NK-92 (cell line): ENCODE data around the gene PHTF2.

Experiments used
- DNase-seq: peaks from one replicate; lab custom pipeline; 2025; ENCODE audit not compliant: unreplicated experiment; lab: John Stamatoyannopoulos, UW

PHTF2 gene

GRCh38 chr7:77918676-77919075 is 120.1 kb downstream of the PHTF2 start:
- DNase-seq: no peak

DNA sequence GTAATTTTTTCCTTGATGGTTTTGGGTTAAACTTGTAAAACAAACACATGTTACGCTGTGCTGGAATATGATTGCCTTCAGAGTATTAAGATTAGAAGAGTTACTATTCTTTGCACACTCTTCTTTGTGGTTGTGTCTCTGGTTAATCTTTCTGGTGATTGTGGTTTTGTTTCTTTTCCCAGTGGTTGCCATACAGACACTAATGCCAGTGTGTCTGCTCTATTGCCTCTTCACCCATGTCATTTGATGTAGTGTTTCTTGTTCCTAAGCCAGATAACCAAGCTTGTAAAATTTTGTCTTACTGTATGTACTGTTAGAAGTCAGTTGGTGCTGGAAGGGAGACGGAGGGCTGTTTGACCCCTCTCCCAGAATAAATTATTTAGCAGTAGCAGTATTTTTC is 124.8 kb downstream of the PHTF2 start:
- DNase-seq: no peak

DNA sequence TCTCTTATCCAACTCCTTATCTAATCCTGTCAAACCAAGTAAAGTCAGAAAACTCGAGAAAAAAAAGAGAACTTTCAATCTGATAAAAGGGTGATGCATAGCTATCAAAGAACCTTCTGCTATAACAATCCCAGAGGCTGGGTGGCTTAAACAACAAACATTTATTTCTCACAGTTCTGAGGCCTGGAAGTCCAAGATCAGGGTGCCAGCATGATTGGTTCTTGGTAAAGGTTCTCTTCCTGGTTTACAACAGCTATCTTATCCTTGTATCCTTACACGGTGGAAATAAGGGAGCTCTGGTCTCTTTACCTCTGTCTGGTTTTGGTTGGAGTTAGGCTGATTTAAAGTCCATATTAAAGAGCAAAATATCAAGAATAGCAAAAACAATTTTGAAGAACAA is 131.9 kb downstream of the PHTF2 start:
- DNase-seq: no peak

- DNase-seq: no peak
These were observed 133.3 kb downstream of the PHTF2 start for GRCh38 chr7:77931841-77932240.

GRCh38 chr7:77933394-77933793 is 134.8 kb downstream of the PHTF2 start:
- no peak for DNase-seq

- no peak for DNase-seq
These were observed 137.2 kb downstream of the PHTF2 start for GRCh38 chr7:77935652-77936348.

- DNase-seq: no peak
These were observed 142.1 kb downstream of the PHTF2 start for GRCh38 chr7:77940647-77941046.

DNA sequence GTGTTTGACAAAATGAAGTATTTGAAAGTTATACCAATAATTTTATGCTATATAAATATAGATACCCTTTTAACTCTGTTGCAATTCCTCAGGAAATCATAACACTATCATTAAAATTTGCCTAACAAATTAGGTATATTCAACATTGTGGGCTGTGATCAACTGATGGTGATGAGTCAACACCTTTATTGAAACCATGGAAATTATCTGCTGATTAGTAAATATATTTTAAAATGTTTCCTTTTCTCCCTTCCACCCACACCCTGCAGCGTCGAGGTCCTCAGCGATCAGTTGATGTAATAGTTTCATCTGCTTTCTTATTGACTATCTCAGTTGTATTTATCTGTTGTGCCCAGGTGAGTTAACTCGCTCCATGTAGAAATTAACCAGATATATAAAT is 143.9 kb downstream of the PHTF2 start:
- no peak for DNase-seq

DNA sequence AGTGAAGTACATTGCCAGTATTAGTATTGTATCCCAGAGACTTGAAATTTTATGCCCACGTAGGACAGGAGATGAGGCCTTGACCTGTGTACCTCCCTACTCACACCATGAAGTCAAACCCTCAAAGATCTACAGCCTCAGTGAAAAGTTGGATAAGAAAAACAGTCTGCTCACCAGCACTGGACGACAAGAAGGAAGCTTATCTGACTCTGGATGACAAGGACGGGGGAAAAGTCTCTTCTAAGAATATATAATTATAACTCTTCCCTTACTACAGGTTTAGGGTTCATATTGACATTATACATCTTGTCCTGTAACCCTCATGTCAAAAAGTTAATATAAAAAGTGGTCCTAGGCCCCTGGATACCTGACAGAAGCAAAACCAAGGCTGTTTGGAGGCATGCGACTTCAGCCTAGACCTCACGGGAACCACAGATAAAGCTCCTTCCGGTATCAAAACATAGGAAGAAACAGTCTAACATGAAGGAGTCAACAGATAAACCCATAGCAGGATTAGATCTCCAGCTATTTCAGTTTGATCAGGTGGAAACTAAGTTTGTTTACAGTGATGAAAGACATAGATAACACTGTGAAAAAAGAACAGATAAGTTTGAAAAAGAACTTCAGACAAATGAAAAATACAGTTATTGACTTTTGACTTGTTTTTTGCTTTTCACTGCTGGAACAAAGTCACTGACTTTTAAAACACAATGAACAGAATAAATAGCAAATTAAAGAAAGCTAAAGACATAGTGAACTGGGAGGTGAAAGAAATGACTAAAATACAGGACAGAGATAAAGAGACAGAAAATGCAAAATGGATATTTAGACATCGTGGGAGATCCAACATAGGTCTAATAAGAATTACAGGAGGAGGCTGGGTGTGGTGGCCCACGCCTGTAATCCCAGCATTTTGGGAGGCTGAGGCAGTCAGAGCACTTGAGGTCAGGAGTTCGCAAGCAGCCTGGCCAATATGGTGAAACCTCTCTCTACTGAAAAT is 145.9 kb downstream of the PHTF2 start:
- DNase-seq: no peak

- no peak for DNase-seq
These were observed 152.0 kb downstream of the PHTF2 start for GRCh38 chr7:77950548-77950947.

- DNase-seq: no peak
These were observed 156.4 kb downstream of the PHTF2 start for GRCh38 chr7:77954773-77955555.

- no peak for DNase-seq
These were observed 159.9 kb downstream of the PHTF2 start for GRCh38 chr7:77958436-77958835.

- no peak for DNase-seq
These were observed 160.5 kb downstream of the PHTF2 start for GRCh38 chr7:77959080-77959479.

- no peak for DNase-seq
These were observed 161.8 kb downstream of the PHTF2 start for GRCh38 chr7:77960336-77960735.

DNA sequence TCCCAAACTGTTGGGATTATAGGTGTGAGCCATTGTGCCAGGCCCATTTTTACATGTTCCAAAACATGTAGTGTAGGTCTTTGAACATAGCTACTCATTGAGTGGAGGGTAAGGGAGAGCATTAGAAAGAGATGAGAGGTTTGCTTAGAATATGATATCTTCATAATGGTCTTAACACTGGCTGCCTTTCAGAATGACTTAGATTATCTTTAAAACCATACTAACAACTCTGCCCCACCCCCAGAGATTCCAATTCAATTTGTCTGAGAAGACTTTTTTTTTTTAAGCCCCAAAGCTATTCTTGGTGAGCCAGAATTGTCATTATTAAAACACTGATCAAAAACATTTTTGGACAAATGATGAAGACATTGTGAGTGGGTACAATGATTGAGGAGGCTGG is 168.9 kb downstream of the PHTF2 start:
- no peak for DNase-seq

GRCh38 chr7:77971726-77972125 is 173.2 kb downstream of the PHTF2 start:
- no peak for DNase-seq

GRCh38 chr7:77975672-77976480 is 177.3 kb downstream of the PHTF2 start:
- DNase-seq: no peak

DNA sequence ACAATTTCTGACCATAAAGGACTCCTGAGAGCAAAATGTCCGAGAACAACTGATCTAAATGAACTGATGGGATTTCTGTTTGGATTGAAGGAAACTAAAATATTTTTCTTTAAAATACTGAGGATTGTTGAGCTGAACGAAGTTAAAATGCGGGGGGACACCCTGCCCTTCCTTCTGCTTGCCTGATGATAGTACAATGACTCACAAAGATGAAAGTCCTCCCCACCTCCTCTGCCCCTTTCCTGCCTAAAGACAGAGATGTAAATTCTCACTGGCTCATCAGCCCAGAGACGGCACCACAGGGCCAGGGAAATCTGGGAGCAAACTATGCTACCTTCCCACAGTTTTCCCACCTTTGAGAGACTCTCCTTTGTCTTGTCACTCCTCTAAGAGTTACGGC is 180.6 kb downstream of the PHTF2 start:
- no peak for DNase-seq

DNA sequence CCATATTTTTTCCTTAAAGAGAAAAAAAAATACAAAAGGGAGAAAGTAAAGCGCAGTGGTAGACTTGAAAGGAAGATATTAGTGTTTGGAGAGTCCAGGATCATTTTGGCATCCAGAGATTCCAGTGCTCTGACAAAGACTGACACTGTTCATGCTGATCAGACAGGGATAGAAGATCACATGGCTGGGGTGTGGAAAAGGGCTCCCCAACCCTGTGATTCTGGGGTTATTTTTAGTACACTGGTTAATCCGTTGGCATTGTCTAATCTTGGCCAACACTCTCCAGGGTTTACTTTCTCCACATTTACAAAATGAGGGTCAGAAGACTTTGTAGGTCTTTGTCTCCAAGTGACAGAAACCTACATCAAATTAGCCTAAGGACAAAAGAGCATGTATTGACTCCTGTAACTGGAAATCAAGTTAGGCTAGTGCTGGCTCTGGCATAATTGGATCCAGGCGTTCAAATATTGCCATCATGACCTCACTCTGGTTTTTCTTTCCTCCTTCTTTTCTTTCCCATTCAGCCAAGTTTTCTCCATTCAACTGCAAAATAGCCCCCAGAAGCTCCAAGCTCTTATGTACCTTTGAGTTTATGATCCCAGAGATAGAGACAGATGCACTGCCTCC is 181.6 kb downstream of the PHTF2 start:
- DNase-seq: no peak

DNA sequence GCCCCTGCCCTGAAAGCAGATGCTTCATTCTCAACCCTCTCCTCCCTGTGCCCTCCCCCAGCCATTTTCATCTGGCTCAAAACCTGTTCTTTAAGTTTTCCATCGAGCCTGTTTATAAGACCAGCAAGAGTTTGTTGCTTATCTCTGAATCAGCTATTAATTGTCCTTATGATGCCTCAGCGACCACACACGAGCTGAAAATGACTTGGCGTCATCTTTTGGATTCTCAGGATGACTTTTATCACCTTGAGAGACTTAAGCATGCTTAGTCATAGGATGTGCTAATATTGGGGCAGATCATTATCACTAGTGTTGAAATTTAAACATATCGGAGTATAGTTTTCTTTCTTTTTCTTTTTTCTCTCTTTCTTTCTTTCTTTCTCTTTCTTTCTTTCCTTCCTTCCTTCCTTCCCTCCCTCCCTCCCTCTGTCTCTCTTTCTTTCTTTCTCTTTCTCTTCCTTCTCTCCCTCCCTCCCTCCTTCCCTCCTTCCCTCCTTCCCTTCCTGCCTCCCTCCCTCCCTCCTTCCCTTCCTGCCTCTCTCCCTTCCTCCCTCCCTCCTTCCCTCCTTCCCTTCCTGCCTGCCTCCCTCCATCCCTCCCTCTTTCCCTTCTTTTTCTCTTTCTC is 184.5 kb downstream of the PHTF2 start:
- DNase-seq: no peak
